HCT116 (cell line): ENCODE data around the gene MKNK1. TPM values are rescaled to one million over a fixed set of nuclear protein-coding genes. Genes with fewer than 3 reads are reported as not detected.

Source experiments
- ATAC-seq: fragments of 200-7000 bp; cut with Tn5 transposase; 2 replicates; pipeline ENCODE4 v1.9.1; 2020; ENCODE audit warnings: mild to moderate bottlenecking, moderate library complexity
- BruUV-seq: library from RNA; stranded (reverse); fragments of 400-500 nt; replicated peaks from 2 replicates; lab custom pipeline; 2021; lab: Mats Ljungman, UMichigan
- CTCF ChIA-PET: fragments of 300-600 bp; sonication (Branson Sonifier 250); formaldehyde crosslinking; loops from one replicate; lab custom pipeline; 2021; ENCODE audit warnings: antibody characterized with exemption; lab: Charles Lee
- POLR2A ChIA-PET: fragments of 300-600, 350-600 bp; sonication (Branson Sonifier 250); formaldehyde crosslinking; loops from one replicate; lab custom pipeline; 2021; ENCODE audit warnings: antibody characterized with exemption; lab: Charles Lee
- RAD21 ChIA-PET, 2 experiments: fragments of 300-600 bp; sonication (Branson Sonifier 250); formaldehyde crosslinking; loops; one replicate each; lab custom pipeline; 2023; ENCODE audit warnings: low total read pairs in 2 of 2; ENCODE audit not compliant: uncharacterized antibody in 2 of 2, unreplicated experiment in 2 of 2, low non-redundant PET in 1 of 2; lab: Charles Lee
- DNase-seq: peaks from one replicate; pipeline ENCODE4 v3.0.0-alpha.2; 2010; ENCODE audit warnings: low read depth, low spot score
- H2AFZ ChIP-seq: fragments of 200-600 bp; shearing (Covaris generic), sonication (generic); 2 replicates; pipeline ENCODE4 v1.6.1; 2017; ENCODE audit warnings: low read depth, mixed run types, mixed read lengths, antibody characterized with exemption, low read length; ENCODE audit not compliant: poor library complexity, severe bottlenecking
- H3K27ac ChIP-seq: 2 replicates; pipeline ENCODE4 v1.5.1; 2012; ENCODE audit warnings: low read depth, low read length
- H3K27me3 ChIP-seq: fragments of 200-600 bp; sonication (generic); 2 replicates; pipeline ENCODE4 v1.6.1; 2016; ENCODE audit warnings: mixed run types, low read length, mixed read lengths; ENCODE audit not compliant: insufficient read depth
- H3K36me3 ChIP-seq, 2 experiments: fragments of 200-500 bp in 1 of 2; fragments of 200-600 bp in 1 of 2; sonication (Bioruptor generic) in 1 of 2; sonication (generic) in 1 of 2; 2 replicates each; pipeline versions ENCODE4 v1.5.1 to v1.6.1; 2014 to 2016; ENCODE audit warnings: low read length in 2 of 2, inconsistent platforms in 1 of 2, mixed read lengths in 1 of 2, mixed run types in 1 of 2; ENCODE audit not compliant: insufficient read depth in 2 of 2, control insufficient read depth in 1 of 2
- H3K4me1 ChIP-seq, 2 experiments: fragments of 200-600 bp in 1 of 2; sonication (generic) in 1 of 2; 2 replicates each; pipeline versions ENCODE4 v1.5.1 to v1.6.1; 2012 to 2017; ENCODE audit warnings: low read length in 2 of 2, inconsistent platforms in 1 of 2, mild to moderate bottlenecking in 1 of 2, mixed read lengths in 1 of 2, mixed run types in 1 of 2, moderate library complexity in 1 of 2; ENCODE audit not compliant: insufficient read depth in 2 of 2, control insufficient read depth in 1 of 2
- H3K4me2 ChIP-seq: fragments of 200-600 bp; sonication (generic); 2 replicates; pipeline ENCODE4 v1.6.1; 2017; ENCODE audit warnings: mixed run types, low read length, mixed read lengths
- H3K4me3 ChIP-seq, 2 experiments: fragments of 200-600 bp in 1 of 2; sonication (generic) in 1 of 2; replicated peaks in 1 of 2; 2 replicates each; pipeline ENCODE4 v1.5.1; 2011 to 2016; ENCODE audit warnings: low read length in 2 of 2, control low read depth in 1 of 2, low read depth in 1 of 2, mild to moderate bottlenecking in 1 of 2, mixed read lengths in 1 of 2, mixed run types in 1 of 2
- H3K79me2 ChIP-seq: fragments of 200-600 bp; sonication (generic); 2 replicates; pipeline ENCODE4 v1.6.1; 2017; ENCODE audit warnings: mild to moderate bottlenecking, mixed run types, low read length, moderate library complexity, mixed read lengths; ENCODE audit not compliant: insufficient read depth
- H3K9ac ChIP-seq: fragments of 200-600 bp; sonication (generic); 2 replicates; pipeline ENCODE4 v1.6.1; 2016; ENCODE audit warnings: low read length, mixed read lengths
- H3K9me2 ChIP-seq: fragments of 200-600 bp; sonication (generic), shearing (Covaris generic); 2 replicates; pipeline ENCODE4 v1.6.1; 2017; ENCODE audit warnings: mixed run types, mild to moderate bottlenecking, moderate library complexity; ENCODE audit not compliant: insufficient read depth
- H3K9me3 ChIP-seq, 2 experiments: fragments of 200-500 bp in 1 of 2; fragments of 200-600 bp in 1 of 2; sonication (Bioruptor generic) in 1 of 2; sonication (generic) in 1 of 2; 2 replicates each; pipeline ENCODE4 v1.6.1; 2014 to 2017; ENCODE audit warnings: low read length in 2 of 2, mixed read lengths in 2 of 2, inconsistent platforms in 1 of 2, low read depth in 1 of 2, mild to moderate bottlenecking in 1 of 2, mixed run types in 1 of 2, moderate library complexity in 1 of 2; ENCODE audit not compliant: control insufficient read depth in 1 of 2, insufficient read depth in 1 of 2
- H4K20me1 ChIP-seq: fragments of 200-600 bp; sonication (generic), shearing (Covaris generic); 2 replicates; pipeline ENCODE4 v1.6.1; 2017; ENCODE audit warnings: mixed run types, mild to moderate bottlenecking, moderate library complexity; ENCODE audit not compliant: insufficient read depth
- CBX3 ChIP-seq: IDR thresholded peaks from 2 replicates; pipeline ENCODE4 v1.6.1; 2012; ENCODE audit warnings: low read depth
- ELF1 ChIP-seq: IDR thresholded peaks from 2 replicates; pipeline ENCODE4 v1.6.1; 2012; ENCODE audit warnings: low read depth, borderline replicate concordance
- EZH2phosphoT487 ChIP-seq: fragments of 200-600 bp; IDR thresholded peaks from 2 replicates; pipeline ENCODE4 v1.6.1; 2018; ENCODE audit warnings: antibody characterized with exemption, borderline replicate concordance
- FOSL1 ChIP-seq: IDR thresholded peaks from 2 replicates; pipeline ENCODE4 v1.6.1; 2012; ENCODE audit warnings: low read depth
- POLR2AphosphoS5 ChIP-seq: IDR thresholded peaks from 2 replicates; pipeline ENCODE4 v1.6.1; 2011; ENCODE audit warnings: mild to moderate bottlenecking, low read depth, low read length, moderate library complexity
- RAD21 ChIP-seq: IDR thresholded peaks from 2 replicates; pipeline ENCODE4 v1.6.1; 2012; ENCODE audit warnings: low read depth, mild to moderate bottlenecking
- SP1 ChIP-seq: IDR thresholded peaks from 2 replicates; pipeline ENCODE4 v1.6.1; 2012; ENCODE audit warnings: low read depth
- SRF ChIP-seq: IDR thresholded peaks from 2 replicates; pipeline ENCODE4 v1.6.1; 2012; ENCODE audit warnings: low read depth
- TCF7L2 ChIP-seq: IDR thresholded peaks from 2 replicates; pipeline ENCODE4 v1.7.0; 2011; ENCODE audit warnings: borderline replicate concordance, inconsistent platforms; ENCODE audit not compliant: insufficient read depth, insufficient read length; ENCODE audit errors: extremely low read depth
- ZNF274 ChIP-seq: fragments of 200-500 bp; sonication (Bioruptor generic); IDR thresholded peaks from 2 replicates; pipeline ENCODE4 v1.6.1; 2014; ENCODE audit warnings: mild to moderate bottlenecking, low read depth, low read length, inconsistent platforms
- intact Hi-C: fragments of 100-400 bp; cut with micrococcal nuclease; formaldehyde crosslinking; loops from 2 replicates; pipeline ENCODE4 v1.10.0; 2022
- total RNA-seq: library from RNA; stranded (reverse); gene quantifications from one replicate; pipeline ENCODE4 v1.2.1, GENCODE V29; 2021; ENCODE audit not compliant: unreplicated experiment
- TF ChIP-seq, protein P1 (sequence below): IDR thresholded peaks from 2 replicates; pipeline ENCODE4 v1.6.1; 2011; ENCODE audit warnings: mild to moderate bottlenecking, low read length, moderate library complexity; ENCODE audit not compliant: insufficient replicate concordance; ENCODE audit errors: extremely low read depth

MKNK1 gene
- total RNA-seq, 1 experiment from 2014 or later: 30.9 TPM

DNA sequence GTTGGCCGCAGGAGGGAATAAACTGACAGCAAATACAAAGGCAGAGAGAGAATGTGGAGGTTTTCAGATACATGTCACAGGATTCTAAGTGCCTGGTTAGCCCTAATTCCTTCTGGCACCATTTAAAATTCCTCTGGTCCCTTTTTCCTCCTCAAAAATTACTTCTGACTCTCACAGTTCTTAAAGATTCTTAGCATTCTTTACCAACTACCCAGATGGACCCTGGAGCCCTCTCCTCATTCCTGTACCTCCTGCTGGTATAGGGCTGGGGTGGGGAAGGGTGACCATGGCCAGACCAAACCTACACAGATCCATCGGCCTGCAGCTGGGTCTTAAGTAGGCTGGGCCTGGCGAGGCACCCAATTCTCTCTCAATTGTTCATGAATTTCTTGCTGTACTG, 7.2 kb downstream of the MKNK1 start:
- ChIA-PET RAD21 (no interaction called here), POLR2A (no interaction called here), CTCF (no interaction called here)
- Histone ChIP-seq H3K79me2 (no peaks in the 10 kb centered on the region; the same call in 1 of the 2 replicates), H3K4me3 (no peak overlapping the region), H4K20me1 (no peaks in the 10 kb centered on the region), H3K27me3 (no peaks in the 10 kb centered on the region), H3K9me3 (no peaks in the 10 kb centered on the region), H3K9me2 (no peaks in the 10 kb centered on the region), H3K4me2 (no peak overlapping the region), H3K27ac (no peak overlapping the region), H2AFZ (no peak overlapping the region), H3K9ac (no peak overlapping the region), H3K4me1 (no peaks in the 10 kb centered on the region), H3K36me3 (peaks cover 8 to 14% of the 10 kb centered on the region in 2 experiments; a peak in 2 of 4 replicates)
- DNase-seq: no peak
- no TSS peak for BruUV-seq
- intact Hi-C loops: no loop called here
- ATAC-seq: no peak
- TF ChIP-seq, protein P1, sequence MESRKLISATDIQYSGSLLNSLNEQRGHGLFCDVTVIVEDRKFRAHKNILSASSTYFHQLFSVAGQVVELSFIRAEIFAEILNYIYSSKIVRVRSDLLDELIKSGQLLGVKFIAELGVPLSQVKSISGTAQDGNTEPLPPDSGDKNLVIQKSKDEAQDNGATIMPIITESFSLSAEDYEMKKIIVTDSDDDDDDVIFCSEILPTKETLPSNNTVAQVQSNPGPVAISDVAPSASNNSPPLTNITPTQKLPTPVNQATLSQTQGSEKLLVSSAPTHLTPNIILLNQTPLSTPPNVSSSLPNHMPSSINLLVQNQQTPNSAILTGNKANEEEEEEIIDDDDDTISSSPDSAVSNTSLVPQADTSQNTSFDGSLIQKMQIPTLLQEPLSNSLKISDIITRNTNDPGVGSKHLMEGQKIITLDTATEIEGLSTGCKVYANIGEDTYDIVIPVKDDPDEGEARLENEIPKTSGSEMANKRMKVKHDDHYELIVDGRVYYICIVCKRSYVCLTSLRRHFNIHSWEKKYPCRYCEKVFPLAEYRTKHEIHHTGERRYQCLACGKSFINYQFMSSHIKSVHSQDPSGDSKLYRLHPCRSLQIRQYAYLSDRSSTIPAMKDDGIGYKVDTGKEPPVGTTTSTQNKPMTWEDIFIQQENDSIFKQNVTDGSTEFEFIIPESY: no peak
- TF ChIP-seq EZH2phosphoT487 (no peak), CBX3 (no peak), RAD21 (no peak), ZNF274 (no peak), TCF7L2 (no peak), SRF (no peak)

DNA sequence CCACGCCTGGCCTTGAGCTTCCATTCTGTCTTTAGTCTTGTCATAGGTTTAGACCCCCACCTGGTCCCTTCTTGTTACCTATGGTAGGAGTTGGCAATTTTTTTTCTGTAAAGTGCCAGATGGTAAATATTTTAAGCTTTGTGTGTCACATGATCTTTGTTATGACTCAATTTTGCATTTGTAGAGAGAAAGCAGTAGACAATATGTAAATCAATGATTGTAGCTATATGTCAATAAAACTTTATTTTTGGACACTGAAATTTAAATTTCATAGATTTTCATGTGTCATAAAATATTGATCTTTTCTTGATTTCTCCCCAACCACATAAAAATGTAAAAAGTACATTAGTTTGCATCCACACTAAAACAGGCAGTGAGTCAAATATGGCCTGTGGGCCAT, 8.0 kb downstream of the MKNK1 start:
- peaks cover 8 to 17% of the 10 kb centered on the region in 2 experiments; a peak in 2 of 4 replicates for H3K36me3 ChIP-seq
- no peaks in the 10 kb centered on the region for H4K20me1 ChIP-seq
- no peak for DNase-seq
- no peaks in the 10 kb centered on the region for H3K4me1 ChIP-seq
- no peak overlapping the region for H3K27ac ChIP-seq
- H3K9me2 ChIP-seq: no peaks in the 10 kb centered on the region
- no TSS peak for BruUV-seq
- no peak for TF ChIP-seq ELF1
- no peak for TF ChIP-seq ZNF274
- TF ChIP-seq RAD21: no peak
- no peak for TF ChIP-seq POLR2AphosphoS5
- no peak for TF ChIP-seq SRF
- TF ChIP-seq SP1: no peak
- no peak for TF ChIP-seq FOSL1
- ChIA-PET POLR2A (no interaction called here), CTCF (no interaction called here), RAD21 (no interaction called here)
- no peak overlapping the region for H3K4me3 ChIP-seq
- H3K9ac ChIP-seq: no peak overlapping the region
- no peak overlapping the region for H3K4me2 ChIP-seq
- no peak for ATAC-seq
- no peaks in the 10 kb centered on the region for H3K27me3 ChIP-seq
- no peaks in the 10 kb centered on the region; the same call in 1 of the 2 replicates for H3K79me2 ChIP-seq
- H2AFZ ChIP-seq: no peak overlapping the region
- intact Hi-C loops: no loop called here
- H3K9me3 ChIP-seq: no peaks in the 10 kb centered on the region
